ENCODE results near the gene ASL.
A peak's percentile ranks its signal among the peaks of the same experiment; 100 is the strongest.

DNA sequence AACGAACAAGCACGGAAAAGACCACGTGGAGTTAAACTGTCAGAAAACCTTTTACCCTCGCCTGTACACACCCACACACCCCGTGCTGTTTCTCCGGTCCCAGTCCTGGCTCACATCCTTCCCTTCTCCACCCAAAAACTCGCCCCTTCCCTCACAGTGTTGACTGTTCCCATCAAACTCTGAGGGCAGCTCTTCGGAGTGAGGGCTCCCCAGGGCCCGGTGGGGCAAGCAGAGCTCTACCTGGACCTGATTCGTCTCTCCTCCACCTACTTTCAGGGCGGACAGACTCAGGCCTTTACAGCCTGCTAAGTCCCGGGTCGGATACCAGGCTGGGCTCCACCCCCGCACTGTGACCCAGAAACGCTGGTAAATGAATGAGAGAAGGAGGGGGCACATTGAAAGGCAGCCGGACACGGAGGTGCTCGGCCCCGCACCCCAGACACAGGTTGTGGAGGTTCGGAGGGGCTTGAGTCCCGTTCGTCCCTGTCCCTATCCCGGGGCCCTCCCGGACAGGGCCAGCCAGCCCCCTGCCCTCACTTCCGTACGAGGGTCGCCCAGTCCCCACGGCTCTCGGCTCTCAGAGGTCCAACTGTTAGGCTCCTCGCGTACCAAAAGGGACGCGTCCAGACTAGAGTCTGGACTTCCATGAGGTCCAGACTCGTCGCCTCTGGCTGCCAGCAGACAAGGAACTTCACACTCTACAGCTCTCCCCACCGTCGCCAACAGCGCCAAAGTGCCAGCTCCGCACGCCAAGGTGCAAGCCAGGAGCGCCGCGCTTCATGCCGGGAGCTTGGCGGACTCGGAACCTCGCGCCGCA is 31.7 kb upstream of the ASL start:
- TF ChIP-seq, protein P1, sequence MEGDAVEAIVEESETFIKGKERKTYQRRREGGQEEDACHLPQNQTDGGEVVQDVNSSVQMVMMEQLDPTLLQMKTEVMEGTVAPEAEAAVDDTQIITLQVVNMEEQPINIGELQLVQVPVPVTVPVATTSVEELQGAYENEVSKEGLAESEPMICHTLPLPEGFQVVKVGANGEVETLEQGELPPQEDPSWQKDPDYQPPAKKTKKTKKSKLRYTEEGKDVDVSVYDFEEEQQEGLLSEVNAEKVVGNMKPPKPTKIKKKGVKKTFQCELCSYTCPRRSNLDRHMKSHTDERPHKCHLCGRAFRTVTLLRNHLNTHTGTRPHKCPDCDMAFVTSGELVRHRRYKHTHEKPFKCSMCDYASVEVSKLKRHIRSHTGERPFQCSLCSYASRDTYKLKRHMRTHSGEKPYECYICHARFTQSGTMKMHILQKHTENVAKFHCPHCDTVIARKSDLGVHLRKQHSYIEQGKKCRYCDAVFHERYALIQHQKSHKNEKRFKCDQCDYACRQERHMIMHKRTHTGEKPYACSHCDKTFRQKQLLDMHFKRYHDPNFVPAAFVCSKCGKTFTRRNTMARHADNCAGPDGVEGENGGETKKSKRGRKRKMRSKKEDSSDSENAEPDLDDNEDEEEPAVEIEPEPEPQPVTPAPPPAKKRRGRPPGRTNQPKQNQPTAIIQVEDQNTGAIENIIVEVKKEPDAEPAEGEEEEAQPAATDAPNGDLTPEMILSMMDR (IDR thresholded peaks at IDR 0.05; ENCODE audit: low read depth, low read length, missing input control): no peak
- TF ChIP-seq SP1 (IDR thresholded peaks at IDR 0.05): peak; percentile 70
- TF ChIP-seq, protein P2, sequence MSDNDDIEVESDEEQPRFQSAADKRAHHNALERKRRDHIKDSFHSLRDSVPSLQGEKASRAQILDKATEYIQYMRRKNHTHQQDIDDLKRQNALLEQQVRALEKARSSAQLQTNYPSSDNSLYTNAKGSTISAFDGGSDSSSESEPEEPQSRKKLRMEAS (IDR thresholded peaks at IDR 0.05): no peak
- TF ChIP-seq NR2F2 (IDR thresholded peaks at IDR 0.05): no peak
- peak; percentile 67 for TF ChIP-seq TAF1 (conservative IDR thresholded peaks at IDR 0.05)
